ENCODE data around the gene PLEKHG3.

The PLEKHG3 gene

GRCh38 chr14:64786296-64787149 is 82.3 kb downstream of the PLEKHG3 start:
- DNase-seq (ENCODE audit: low spot score) = no peak

DNA sequence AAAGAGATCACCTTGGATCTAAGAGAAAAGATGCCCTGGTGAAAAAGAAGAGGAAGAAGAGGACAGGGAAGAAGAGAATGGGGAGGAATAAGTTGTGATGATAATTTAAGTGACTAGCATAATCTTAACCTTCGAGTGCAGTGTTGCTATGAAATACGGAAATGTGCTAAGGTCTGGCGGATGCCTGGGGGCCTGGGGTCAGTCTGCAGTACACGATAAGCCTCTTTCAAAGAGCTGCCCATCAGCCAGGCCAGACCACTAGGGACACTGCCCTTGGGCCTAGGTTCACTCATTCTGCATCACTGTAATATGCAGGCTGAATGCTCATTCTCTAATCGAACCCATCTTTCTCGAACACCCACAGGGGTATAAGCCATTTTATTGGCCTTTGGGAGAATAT is 83.4 kb downstream of the PLEKHG3 start:
- no peak for DNase-seq (ENCODE audit: low spot score)

- DNase-seq (ENCODE audit: low spot score) = no peak
Observed at GRCh38 chr14:64788706-64789105, 84.5 kb downstream of the PLEKHG3 start.

- DNase-seq (ENCODE audit: low spot score) = no peak
Observed at GRCh38 chr14:64789696-64790095, 85.5 kb downstream of the PLEKHG3 start.

DNA sequence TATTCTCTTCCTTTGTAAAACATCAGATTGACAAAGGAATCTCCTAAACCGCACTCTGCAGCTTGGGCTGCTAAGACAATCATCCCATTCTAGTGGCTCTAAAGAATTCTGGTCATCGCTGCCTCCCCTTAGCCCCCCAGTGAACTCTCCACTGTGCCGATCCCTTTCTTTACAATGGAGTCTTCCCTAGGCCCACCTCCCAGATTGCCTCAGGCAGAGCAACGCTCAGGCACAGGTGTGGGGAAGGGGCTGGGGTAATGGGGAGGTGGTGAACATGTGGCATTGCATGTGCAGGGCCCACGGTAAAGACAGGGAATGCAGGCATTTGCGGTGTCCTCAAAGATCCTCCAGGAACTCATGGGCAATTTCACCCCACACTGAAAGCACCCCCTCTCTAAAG is 86.3 kb downstream of the PLEKHG3 start:
- no peak for DNase-seq (ENCODE audit: low spot score)

GRCh38 chr14:64792231-64792630 is 88.0 kb downstream of the PLEKHG3 start:
- DNase-seq (ENCODE audit: low spot score) = no peak

GRCh38 chr14:64792871-64793560 is 88.8 kb downstream of the PLEKHG3 start:
- DNase-seq (ENCODE audit: low spot score) = no peak

DNA sequence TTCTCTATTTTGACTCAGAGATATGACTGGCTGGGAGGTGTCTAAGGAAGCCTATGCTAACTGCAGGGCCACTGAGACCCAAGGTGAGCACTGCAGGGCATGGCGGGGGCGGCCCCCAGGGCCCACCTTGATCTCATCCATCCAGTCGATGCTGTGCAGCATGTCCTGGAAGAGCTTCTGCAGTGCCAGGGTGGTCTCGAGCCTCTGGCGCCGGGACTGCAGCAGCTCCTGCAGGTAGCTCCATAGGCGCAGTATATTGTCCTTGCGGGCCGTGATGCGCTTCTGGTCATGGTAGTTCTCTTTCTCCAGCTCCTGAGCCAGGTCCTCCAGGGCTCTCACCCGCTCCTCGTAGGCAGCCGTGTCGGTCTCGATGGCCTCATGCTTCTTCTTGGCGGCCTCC is 91.0 kb downstream of the PLEKHG3 start:
- DNase-seq (ENCODE audit: low spot score) = no peak

DNA sequence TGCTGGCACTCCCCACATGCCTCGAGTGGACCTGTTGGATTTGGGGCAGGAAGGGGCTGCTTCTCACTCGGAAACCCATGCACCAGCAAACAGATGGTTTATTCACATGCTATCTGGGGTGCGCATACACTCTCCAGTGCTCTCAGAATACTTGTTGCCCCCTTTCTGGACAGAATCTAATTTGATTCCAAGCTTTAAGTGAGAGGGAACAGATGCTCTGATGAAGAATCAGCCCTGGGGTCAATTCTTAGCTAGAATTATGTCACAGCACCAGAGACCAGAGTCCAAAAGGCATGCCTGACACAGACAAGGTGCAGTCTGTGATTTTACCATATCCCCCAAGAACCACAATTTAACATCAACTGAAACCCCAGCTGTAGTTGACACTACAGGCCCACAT is 91.7 kb downstream of the PLEKHG3 start:
- DNase-seq (ENCODE audit: low spot score) = no peak

- DNase-seq (ENCODE audit: low spot score) = no peak
Observed at GRCh38 chr14:64796369-64796768, 92.1 kb downstream of the PLEKHG3 start.

- no peak for DNase-seq (ENCODE audit: low spot score)
Observed at GRCh38 chr14:64799555-64799954, 95.3 kb downstream of the PLEKHG3 start.
